Caco-2 (cell line): ENCODE results near the gene CHI3L2. TPM values are rescaled to one million over a fixed set of nuclear protein-coding genes. Genes with fewer than 3 reads are reported as not detected.
A peak's percentile ranks its signal among the peaks of the same experiment; 100 is the strongest.

Source experiments
- BruUV-seq: library from RNA; stranded (reverse); fragments of 400-500 nt; replicated peaks from 2 replicates; lab custom pipeline; 2021; lab: Mats Ljungman, UMichigan
- CTCF ChIA-PET: fragments of 300-600 bp; sonication (Branson Sonifier 250); formaldehyde crosslinking; loops from one replicate; lab custom pipeline; 2022; ENCODE audit warnings: antibody characterized with exemption; lab: Charles Lee
- POLR2A ChIA-PET: fragments of 300-600 bp; sonication (Branson Sonifier 250); formaldehyde crosslinking; loops from one replicate; lab custom pipeline; 2022; ENCODE audit warnings: antibody characterized with exemption; lab: Charles Lee
- DNase-seq, 2 experiments: peaks; one replicate each; pipeline versions ENCODE4 v3.0.0 to v3.0.0-alpha.2; 2020 to 2022
- H3K27me3 ChIP-seq: replicated peaks from 2 replicates; pipeline ENCODE4 v1.6.0; 2011; ENCODE audit warnings: low read length; ENCODE audit not compliant: control insufficient read depth, insufficient read depth
- H3K36me3 ChIP-seq: 2 replicates; pipeline ENCODE4 v1.5.1; 2011; ENCODE audit warnings: low read length; ENCODE audit not compliant: control insufficient read depth, insufficient read depth
- H3K4me1 ChIP-seq: fragments of 250-450 bp; sonication (Bioruptor Pico); 2 replicates; pipeline ENCODE4 v1.5.1; 2020; ENCODE audit warnings: mild to moderate bottlenecking
- H3K4me3 ChIP-seq: 2 replicates; pipeline ENCODE4 v1.5.1; 2011; ENCODE audit warnings: low read depth, mild to moderate bottlenecking, control low read depth, low read length
- H3K9me3 ChIP-seq: fragments of 250-450 bp; sonication (Bioruptor Pico); 2 replicates; pipeline ENCODE4 v1.5.1; 2020; ENCODE audit warnings: mild to moderate bottlenecking, moderate library complexity
- H3K27ac Mint-ChIP-seq: one replicate; pipeline ENCODE4 v1.8.0; 2022; ENCODE audit warnings: mixed read lengths; ENCODE audit not compliant: unreplicated experiment
- H3K27me3 Mint-ChIP-seq: one replicate; pipeline ENCODE4 v1.8.0; 2022; ENCODE audit warnings: mixed read lengths; ENCODE audit not compliant: insufficient read depth, unreplicated experiment
- H3K36me3 Mint-ChIP-seq: one replicate; pipeline ENCODE4 v1.8.0; 2022; ENCODE audit warnings: mild to moderate bottlenecking, mixed read lengths; ENCODE audit not compliant: insufficient read depth, unreplicated experiment
- H3K4me1 Mint-ChIP-seq: one replicate; pipeline ENCODE4 v1.8.0; 2022; ENCODE audit warnings: low read depth, mixed read lengths; ENCODE audit not compliant: unreplicated experiment
- H3K4me3 Mint-ChIP-seq: one replicate; pipeline ENCODE4 v1.8.0; 2022; ENCODE audit warnings: mild to moderate bottlenecking, moderate library complexity, mixed read lengths; ENCODE audit not compliant: unreplicated experiment
- H3K9me3 Mint-ChIP-seq: one replicate; pipeline ENCODE4 v1.8.0; 2022; ENCODE audit warnings: mixed read lengths; ENCODE audit not compliant: unreplicated experiment
- CTCF ChIP-seq, 2 experiments: fragments of 200-600 bp in 1 of 2; IDR thresholded peaks; 1 replicate in 1 of 2; 2 replicates in 1 of 2; pipeline versions ENCODE4 v1.5.1 to v1.8.0; 2011 to 2022; ENCODE audit warnings: antibody characterized with exemption in 1 of 2, control low read depth in 1 of 2, inconsistent platforms in 1 of 2, low read depth in 1 of 2, low read length in 1 of 2, mild to moderate bottlenecking in 1 of 2, moderate library complexity in 1 of 2; ENCODE audit not compliant: insufficient read depth in 1 of 2, severe bottlenecking in 1 of 2, unreplicated experiment in 1 of 2
- intact Hi-C: fragments of 100-400 bp; cut with micrococcal nuclease; formaldehyde crosslinking; loops from one replicate; pipeline ENCODE4 v1.10.0; 2022; ENCODE audit not compliant: unreplicated experiment
- total RNA-seq: library from RNA; stranded (reverse); gene quantifications from 2 replicates; pipeline ENCODE4 v1.2.3, GENCODE V29; 2022

The CHI3L2 gene
- total RNA-seq, 1 experiment from 2014 or later, result not detected

- peak overlapping the region; percentile 77 for H3K4me3 Mint-ChIP-seq
- intact Hi-C loops, result loop anchor here (5.0 kb wide), 3 partner anchors 40 to 130 kb away; partner anchors contain the start of genes CEPT1 and DRAM2
Measured at GRCh38 chr1:111202366-111202706, 25.2 kb upstream of the CHI3L2 start.

GRCh38 chr1:111202707-111203623 is 24.5 kb upstream of the CHI3L2 start:
- Mint-ChIP-seq H3K27me3 (no peaks in the 10 kb centered on the region), H3K27ac (peak overlapping the region; percentile 49), H3K4me1 (peaks cover 14% of the 10 kb centered on the region), H3K9me3 (no peaks in the 10 kb centered on the region), H3K36me3 (peaks cover under 1% of the 10 kb centered on the region), H3K4me3 (peak overlapping the region; percentile 77)
- intact Hi-C loops, result loop anchor here (5.0 kb wide), 3 partner anchors 41 to 129 kb away; partner anchors contain the start of genes CEPT1 and DRAM2
- ChIA-PET CTCF (interaction anchor here (0.5 to 1.7 kb wide), 4 partner anchors 11 to 358 kb away, joined by 3 to 7 read pairs (median 4); no protein-coding TSS in a partner anchor), POLR2A (interaction anchor here (0.9 to 1.0 kb wide), 2 partner anchors 26 to 418 kb away, joined by 3 to 4 read pairs; no protein-coding TSS in a partner anchor)
- peak in 1 of 2 experiments; percentile 11 for DNase-seq
- H3K4me1 ChIP-seq, result peaks cover 34% of the 10 kb centered on the region
- H3K9me3 ChIP-seq, result no peaks in the 10 kb centered on the region
- BruUV-seq, result TSS peak; percentile 66
- H3K27me3 ChIP-seq, result no peaks in the 10 kb centered on the region
- H3K36me3 ChIP-seq, result no peaks in the 10 kb centered on the region; the same call in 1 of the 2 replicates
- no peak for TF ChIP-seq CTCF (IDR thresholded peaks at IDR 0.05; ENCODE audit: insufficient read depth in 1 of 2, low read depth in 1 of 2, low read length in 1 of 2, severe bottlenecking in 1 of 2, unreplicated experiment in 1 of 2)
- H3K4me3 ChIP-seq, result peak overlapping the region; percentile 54

More at GRCh38 chr1:111202366-111202706, 25.2 kb upstream of the CHI3L2 start:
- no peak for TF ChIP-seq CTCF (IDR thresholded peaks at IDR 0.05; ENCODE audit: insufficient read depth in 1 of 2, low read depth in 1 of 2, low read length in 1 of 2, severe bottlenecking in 1 of 2, unreplicated experiment in 1 of 2)
- Histone ChIP-seq H3K27me3 (no peaks in the 10 kb centered on the region), H3K4me3 (no peak overlapping the region), H3K36me3 (no peaks in the 10 kb centered on the region; the same call in 1 of the 2 replicates), H3K4me1 (peaks cover 34% of the 10 kb centered on the region), H3K9me3 (no peaks in the 10 kb centered on the region)
- Mint-ChIP-seq H3K36me3 (peaks cover 6% of the 10 kb centered on the region), H3K27me3 (no peaks in the 10 kb centered on the region), H3K27ac (peak overlapping the region; percentile 49), H3K4me1 (peaks cover 14% of the 10 kb centered on the region), H3K9me3 (no peaks in the 10 kb centered on the region)
- no TSS peak for BruUV-seq
- POLR2A ChIA-PET, result no interaction called here
- CTCF ChIA-PET, result interaction anchor here (0.5 to 0.6 kb wide), 2 partner anchors 11 to 221 kb away, joined by 3 to 6 read pairs; no protein-coding TSS in a partner anchor
- peak in 1 of 2 experiments; percentile 30 for DNase-seq

- Mint-ChIP-seq H3K27me3 (no peaks in the 10 kb centered on the region), H3K9me3 (no peaks in the 10 kb centered on the region), H3K4me3 (peak overlapping the region; percentile 77), H3K36me3 (no peaks in the 10 kb centered on the region), H3K27ac (peak overlapping the region; percentile 49), H3K4me1 (peaks cover 14% of the 10 kb centered on the region)
- Histone ChIP-seq H3K27me3 (no peaks in the 10 kb centered on the region), H3K4me1 (peaks cover 34% of the 10 kb centered on the region), H3K4me3 (peak overlapping the region; percentile 54), H3K9me3 (no peaks in the 10 kb centered on the region), H3K36me3 (no peaks in the 10 kb centered on the region; the same call in 1 of the 2 replicates)
- BruUV-seq, result no TSS peak
- intact Hi-C loops, result loop anchor here (5.0 kb wide), 3 partner anchors 41 to 129 kb away; partner anchors contain the start of genes CEPT1 and DRAM2
- no peak for TF ChIP-seq CTCF (IDR thresholded peaks at IDR 0.05; ENCODE audit: insufficient read depth in 1 of 2, low read depth in 1 of 2, low read length in 1 of 2, severe bottlenecking in 1 of 2, unreplicated experiment in 1 of 2)
- DNase-seq, result peak; percentile 80 to 89
- ChIA-PET POLR2A (interaction anchor here (0.6 to 1.0 kb wide), 3 partner anchors 10 to 417 kb away, joined by 3 to 4 read pairs (median 3); no protein-coding TSS in a partner anchor), CTCF (interaction anchor here (0.6 to 1.7 kb wide), 3 partner anchors 11 to 865 kb away, joined by 3 to 7 read pairs (median 4); no protein-coding TSS in a partner anchor)
Measured at GRCh38 chr1:111203681-111204200, 23.8 kb upstream of the CHI3L2 start.
